Hepatocyte (in vitro differentiated cells): ENCODE results near the gene CCL26. TPM values are rescaled to one million over a fixed set of nuclear protein-coding genes. Genes with fewer than 3 reads are reported as not detected.

Experiments
- DNase-seq: peaks from one replicate; pipeline ENCODE4 v3.0.0-alpha.2; 2016; ENCODE audit warnings: low spot score
- H2AFZ ChIP-seq: fragments of 200-600 bp; sonication (generic); 2 replicates; pipeline ENCODE4 v1.6.0; 2016; ENCODE audit warnings: antibody characterized with exemption, mild to moderate bottlenecking
- H3K27ac ChIP-seq: fragments of 200-600 bp; sonication (generic); 2 replicates; pipeline ENCODE4 v1.5.1; 2016; ENCODE audit warnings: mild to moderate bottlenecking
- H3K27me3 ChIP-seq: fragments of 200-600 bp; sonication (generic); 2 replicates; pipeline ENCODE4 v1.6.1; 2016
- H3K36me3 ChIP-seq: fragments of 200-600 bp; sonication (generic); replicated peaks from 2 replicates; pipeline ENCODE4 v1.5.1; 2016; ENCODE audit warnings: low read depth; ENCODE audit not compliant: insufficient read depth
- H3K4me1 ChIP-seq: fragments of 200-600 bp; sonication (generic); 2 replicates; pipeline ENCODE4 v1.5.1; 2016; ENCODE audit warnings: mild to moderate bottlenecking, moderate library complexity; ENCODE audit not compliant: insufficient read depth
- H3K4me2 ChIP-seq: fragments of 200-600 bp; sonication (generic); 2 replicates; pipeline ENCODE4 v1.6.0; 2016
- H3K4me3 ChIP-seq: fragments of 200-600 bp; sonication (generic); 2 replicates; pipeline ENCODE4 v1.5.1; 2016; ENCODE audit warnings: mild to moderate bottlenecking
- H3K79me2 ChIP-seq: fragments of 200-600 bp; sonication (generic); 2 replicates; pipeline ENCODE4 v1.6.0; 2017; ENCODE audit warnings: mild to moderate bottlenecking
- H3K9me2 ChIP-seq: fragments of 200-600 bp; sonication (generic); replicated peaks from 2 replicates; pipeline ENCODE4 v1.6.0; 2017; ENCODE audit warnings: mild to moderate bottlenecking; ENCODE audit not compliant: insufficient read depth
- H3K9me3 ChIP-seq: fragments of 200-600 bp; sonication (generic); 2 replicates; pipeline ENCODE4 v1.5.1; 2016; ENCODE audit warnings: low read depth, mild to moderate bottlenecking
- H4K20me1 ChIP-seq: fragments of 200-600 bp; sonication (generic); 2 replicates; pipeline ENCODE4 v1.6.0; 2016; ENCODE audit warnings: mild to moderate bottlenecking; ENCODE audit not compliant: insufficient read depth, poor library complexity, severe bottlenecking
- CTCF ChIP-seq: fragments of 200-600 bp; sonication (generic); IDR thresholded peaks from 2 replicates; pipeline ENCODE4 v1.5.1; 2016; ENCODE audit warnings: antibody characterized with exemption, mild to moderate bottlenecking; ENCODE audit not compliant: poor library complexity
- EZH2 ChIP-seq: fragments of 200-600 bp; sonication (generic); IDR thresholded peaks from 2 replicates; pipeline ENCODE4 v1.6.1; 2016; ENCODE audit warnings: antibody characterized with exemption, mild to moderate bottlenecking, borderline replicate concordance
- EZH2phosphoT487 ChIP-seq: fragments of 200-600 bp; sonication (generic); IDR thresholded peaks from one replicate; pipeline ENCODE4 v1.6.1; 2018; ENCODE audit warnings: antibody characterized with exemption, mild to moderate bottlenecking, low read depth, moderate library complexity; ENCODE audit not compliant: unreplicated experiment, severe bottlenecking
- WGBS: methylation state at CpG from one replicate; pipeline ENCODE4 v1.1.6; 2016; ENCODE audit warnings: low lambda C conversion rate; ENCODE audit errors: missing lambda C conversion rate; 5-methylcytosine and 5-hydroxymethylcytosine counted together
- polyA plus RNA-seq: library from polyadenylated mRNA; unstranded; fragments of >200 nt; fragmentation: Nextera tagmentation; extraction: Ambion mirVana; gene quantifications from 2 replicates; pipeline ENCODE4 v1.2.1, GENCODE V29; 2016
- total RNA-seq: library from RNA; depleted of rRNA; stranded (reverse); fragments of >200 nt; gene quantifications from 2 replicates; pipeline ENCODE4 v1.2.3, GENCODE V29; 2014

Gene CCL26
- total and polyA plus RNA-seq, 2 experiments from 2014 or later, result 8.7 to 15.3 TPM

GRCh38 chr7:75739796-75740672 is 32.0 kb downstream of the CCL26 start:
- Histone ChIP-seq H3K4me3 (peak overlapping the region; percentile 72), H3K9me2 (no peaks in the 10 kb centered on the region), H2AFZ (peak overlapping the region; percentile 92), H3K36me3 (no peaks in the 10 kb centered on the region), H3K79me2 (peaks cover 7% of the 10 kb centered on the region), H3K4me2 (peak overlapping the region; percentile 94), H3K27me3 (peaks cover 15% of the 10 kb centered on the region), H3K9me3 (no peaks in the 10 kb centered on the region), H3K4me1 (no peaks in the 10 kb centered on the region), H3K27ac (peak overlapping the region; percentile 73), H4K20me1 (no peaks in the 10 kb centered on the region)
- DNase-seq, result no peak
- 65% methylated on average over 26 of the region's 26 CpGs for WGBS
- no peak for TF ChIP-seq EZH2
- TF ChIP-seq EZH2phosphoT487, result no peak
- no peak for TF ChIP-seq CTCF

GRCh38 chr7:75738975-75739795 is 32.8 kb downstream of the CCL26 start:
- H3K27me3 ChIP-seq, result peaks cover 15% of the 10 kb centered on the region
- peak overlapping the region; percentile 92 for H2AFZ ChIP-seq
- H3K27ac ChIP-seq, result peak overlapping the region; percentile 73
- peak overlapping the region; percentile 97 for H3K4me2 ChIP-seq
- TF ChIP-seq EZH2 (no peak), CTCF (no peak), EZH2phosphoT487 (no peak)
- no peaks in the 10 kb centered on the region for H3K9me3 ChIP-seq
- DNase-seq, result peak; percentile 100
- H3K36me3 ChIP-seq, result no peaks in the 10 kb centered on the region
- H3K4me3 ChIP-seq, result peak overlapping the region; percentile 72
- H4K20me1 ChIP-seq, result no peaks in the 10 kb centered on the region
- peaks cover 8% of the 10 kb centered on the region for H3K79me2 ChIP-seq
- H3K9me2 ChIP-seq, result no peaks in the 10 kb centered on the region
- H3K4me1 ChIP-seq, result no peaks in the 10 kb centered on the region
- 0% methylated on average over 26 of the region's 89 CpGs for WGBS

- peak within 1 kb of the TSS; percentile 97 for H3K4me2 ChIP-seq
- H3K27me3 ChIP-seq, result peaks cover 15% of the 10 kb centered on the region
- peak within 1 kb of the TSS; percentile 72 for H3K4me3 ChIP-seq
- H2AFZ ChIP-seq, result peak within 1 kb of the TSS; percentile 92
- no peaks in the 10 kb centered on the region for H3K9me3 ChIP-seq
- no peaks in the 10 kb centered on the region for H3K9me2 ChIP-seq
- no peaks in the 10 kb centered on the region for H4K20me1 ChIP-seq
- no peak for DNase-seq
- peak within 1 kb of the TSS; percentile 73 for H3K27ac ChIP-seq
- TF ChIP-seq EZH2 (no peak), EZH2phosphoT487 (no peak), CTCF (no peak)
- WGBS, result 4% methylated on average over 30 of the region's 30 CpGs
- no peaks in the 10 kb centered on the region for H3K36me3 ChIP-seq
- H3K79me2 ChIP-seq, result peaks cover 8% of the 10 kb centered on the region
- no peaks in the 10 kb centered on the region for H3K4me1 ChIP-seq
Measured at GRCh38 chr7:75738604-75738974, 33.4 kb downstream of the CCL26 start, which contains the start of gene HIP1. HIP1 (minus strand) TSS chr7:75738941; CDS start chr7:75738920, 21 bp downstream.
